Heart right ventricle (tissue), 16 donors: Measurements from ENCODE around the gene DGUOK. TPM values are rescaled to one million over a fixed set of nuclear protein-coding genes. Genes with fewer than 3 reads are reported as not detected.

Experiments used
- ATAC-seq, 8 donors: fragments of 200-7000 bp; cut with Tn5 transposase; one replicate each; pipeline ENCODE4 v1.9.1; 2020; ENCODE audit warnings: mild to moderate bottlenecking in 8 of 8, moderate library complexity in 8 of 8, moderate number of reproducible peaks in 1 of 8
- DNase-seq, 2 donors: peaks; one replicate each; pipeline ENCODE4 v3.0.0-alpha.2; 2020
- H3K27ac ChIP-seq, 10 donors: fragments of 200-600 bp; sonication (generic) in 2 of 10; one replicate each; pipeline versions ENCODE4 v1.5.0 to v1.8.0; 2020 to 2022; ENCODE audit warnings: mild to moderate bottlenecking in 3 of 10
- H3K27me3 ChIP-seq, 7 donors: fragments of 200-600 bp; one replicate each; pipeline ENCODE4 v1.8.0; 2021 to 2022; ENCODE audit warnings: mild to moderate bottlenecking in 2 of 7
- H3K36me3 ChIP-seq, 9 donors: fragments of 200-600 bp; sonication (generic) in 1 of 9; one replicate each; pipeline versions ENCODE4 v1.5.0 to v1.8.0; 2020 to 2022; ENCODE audit warnings: mild to moderate bottlenecking in 2 of 9
- H3K4me1 ChIP-seq, 9 donors: fragments of 200-600 bp; sonication (generic) in 1 of 9; one replicate each; pipeline versions ENCODE4 v1.5.0 to v1.8.0; 2020 to 2022; ENCODE audit warnings: mild to moderate bottlenecking in 4 of 9
- H3K4me3 ChIP-seq, 10 donors: fragments of 200-600 bp; sonication (generic) in 2 of 10; one replicate each; pipeline versions ENCODE4 v1.5.0 to v1.8.0; 2020 to 2022; ENCODE audit warnings: mild to moderate bottlenecking in 7 of 10, moderate library complexity in 2 of 10
- H3K9me3 ChIP-seq, 11 donors: fragments of 200-600 bp in 10 of 11; sonication (generic) in 2 of 11; one replicate each; pipeline versions ENCODE4 v1.5.0 to v1.8.0; 2013 to 2022; ENCODE audit warnings: mild to moderate bottlenecking in 2 of 11, control low read depth in 1 of 11, moderate library complexity in 1 of 11
- CTCF ChIP-seq, 9 donors: fragments of 200-600 bp; sonication (generic) in 2 of 9; IDR thresholded peaks; one replicate each; pipeline versions ENCODE4 v1.5.0 to v1.8.0; 2021 to 2022; ENCODE audit warnings: antibody characterized with exemption in 9 of 9, mild to moderate bottlenecking in 5 of 9, moderate library complexity in 1 of 9
- WGBS, 2 donors: extraction: QIAGEN DNeasy Blood & Tissue Kit; methylation state at CpG; one replicate each; pipeline ENCODE4 v1.1.7; 2013; ENCODE audit warnings: inconsistent platforms in 1 of 2; 5-methylcytosine and 5-hydroxymethylcytosine counted together
- intact Hi-C, 10 donors: fragments of 100-400 bp; cut with DNase I; formaldehyde crosslinking; loops; one replicate each; pipeline versions ENCODE4 v1.11.1 to v1.14.2; 2022
- polyA plus RNA-seq, 2 donors: library from polyadenylated mRNA; stranded (reverse); fragments of 200-250 nt; gene quantifications; one replicate each; pipeline ENCODE4 v1.2.3, GENCODE V29; 2013
- total RNA-seq, 10 donors: library from RNA; stranded (reverse); fragmentation: NEBNext Ultra II Directional in 3 of 10; extraction: Animal tissue kit (Norgen Biotek cat#: 25700) in 3 of 10; gene quantifications; one replicate each; pipeline versions ENCODE4 v1.2.1 to v1.2.4, GENCODE V29; 2021 to 2023
- donor health status: Arrhythmogenic right ventricular cardiomyopathy.
- donor health status: ischemic (EF 13 %, LVEDD 7.1; RV severe dilation, severe dysfunction).
- donor health status: healthy with polysubstance abuse.
- donor health status: DM: no; HTN: yes; CAD: no.
- donor health status: DM: no; HTN: no; CAD: no.
- donor health status: ischemic (EF 25% LVEDD 6.9; RV normal size, moderate dysfunction).
- donor health status: ischemic (EF 25% LVEDD 5.7; RV mildly dilated, moderate dysfunction).
- donor health status: healthy.
- donor health status: DM: yes; HTN: yes; CAD: no.
- donor health status: Ischemic cardiomyopathy.
- donor health status: ischemic (EF 35%, LVEDD 5.7; RV mildly dilated, moderate dysfunction).
- donor health status: nonischemic (EF 11% LVEDD 7.7; RV severe dilation, severe dysfunction).
- donor health status: DM: yes; HTN: yes; CAD: no.
- donor health status: PGD.
- donor health status: ischemic (EF 29% LVEDD 5.4; RV normal size, mild dysfunction).
- donor health status: nonischemic (EF 23%, LVEDD 6.1; RV moderate dilation, normal function).

Gene DGUOK
- total and polyA plus RNA-seq, 12 donors: 18.7 to 56.2 (median 22.7) TPM

GRCh38 chr2:73997813-73998212, 71.1 kb downstream of the DGUOK start:
- Histone ChIP-seq H3K27me3 (no peaks in the 10 kb centered on the region), H3K36me3 (peaks cover 0 to 4% (median 0%) of the 10 kb centered on the region in 9 donors), H3K27ac (no peak overlapping the region), H3K9me3 (no peaks in the 10 kb centered on the region), H3K4me1 (peaks cover 8 to 52% (median 22%) of the 10 kb centered on the region in 9 donors), H3K4me3 (no peak overlapping the region)
- intact Hi-C loops: no loop called here
- no peak for TF ChIP-seq CTCF (IDR thresholded peaks at IDR 0.05)
- DNase-seq: no peak
- ATAC-seq: no peak
- WGBS, 2 donors: 86 to 88% methylated on average over 6 of the region's 6 CpGs

GRCh38 chr2:73998451-73998850, 71.8 kb downstream of the DGUOK start:
- intact Hi-C loops: no loop called here
- H3K4me1 ChIP-seq: peaks cover 8 to 51% (median 28%) of the 10 kb centered on the region in 9 donors
- no peaks in the 10 kb centered on the region for H3K9me3 ChIP-seq
- H3K36me3 ChIP-seq: no peaks in the 10 kb centered on the region
- no peak for TF ChIP-seq CTCF (IDR thresholded peaks at IDR 0.05)
- 80 to 88% methylated on average over 8 of the region's 8 CpGs for WGBS, 2 donors
- ATAC-seq (no peak), DNase-seq (no peak)
- H3K27ac ChIP-seq: no peak overlapping the region
- H3K27me3 ChIP-seq: no peaks in the 10 kb centered on the region
- H3K4me3 ChIP-seq: no peak overlapping the region

- H3K36me3 ChIP-seq: no peaks in the 10 kb centered on the region
- no peak overlapping the region for H3K27ac ChIP-seq
- H3K27me3 ChIP-seq: no peaks in the 10 kb centered on the region
- DNase-seq (no peak), ATAC-seq (no peak)
- intact Hi-C loops: no loop called here
- WGBS, 2 donors: 85 to 91% methylated on average over 4 of the region's 4 CpGs
- H3K4me1 ChIP-seq: peaks cover 10 to 49% (median 33%) of the 10 kb centered on the region in 9 donors
- no peaks in the 10 kb centered on the region for H3K9me3 ChIP-seq
- TF ChIP-seq CTCF (IDR thresholded peaks at IDR 0.05): no peak
- no peak overlapping the region for H3K4me3 ChIP-seq
These were observed 72.3 kb downstream of the DGUOK start for GRCh38 chr2:73998933-73999332.

- WGBS, 2 donors: 45% methylated on average over 10 of the region's 10 CpGs
- Histone ChIP-seq H3K4me3 (no peak overlapping the region), H3K4me1 (peaks cover 14 to 51% (median 41%) of the 10 kb centered on the region in 9 donors), H3K27ac (no peak overlapping the region), H3K9me3 (no peaks in the 10 kb centered on the region), H3K27me3 (no peaks in the 10 kb centered on the region), H3K36me3 (no peaks in the 10 kb centered on the region)
- ATAC-seq: no peak
- DNase-seq: no peak
- TF ChIP-seq CTCF (IDR thresholded peaks at IDR 0.05): no peak
- intact Hi-C loops: loop anchor here in 2 of 10 donors (5.0 to 10.0 kb wide), 2 partner anchors 65 to 73 kb away; partner anchors contain the start of gene DGUOK (in 1 of the 2)
These were observed 73.4 kb downstream of the DGUOK start for GRCh38 chr2:73999881-74000597.
